Right renal cortex interstitium (tissue), 3 donors: ENCODE data around the gene SH3RF3. TPM values are rescaled to one million over a fixed set of nuclear protein-coding genes. Genes with fewer than 3 reads are reported as not detected.
"Not testable (repeated sequence)": the region's sequence is repeated elsewhere in the genome, so short reads cannot be mapped to it uniquely, and the experiment has no call there.

Experiments used
- DNase-seq, 3 donors: peaks; one replicate each; pipeline ENCODE4 v3.0.0-alpha.2; 2013; ENCODE audit warnings: low read depth in 3 of 3, low spot score in 2 of 3
- polyA plus RNA-seq, 3 donors: library from polyadenylated mRNA; unstranded; fragments of 120-200 nt; gene quantifications; one replicate each; pipeline ENCODE4 v1.2.1, GENCODE V29; 2013; ENCODE audit not compliant: insufficient read length in 3 of 3

Gene SH3RF3
- polyA plus RNA-seq, 3 donors, result 4.3 to 4.5 (median 4.3) TPM

- no peak for DNase-seq
Measured at GRCh38 chr2:109213646-109214433, 84.8 kb downstream of the SH3RF3 start.

DNA sequence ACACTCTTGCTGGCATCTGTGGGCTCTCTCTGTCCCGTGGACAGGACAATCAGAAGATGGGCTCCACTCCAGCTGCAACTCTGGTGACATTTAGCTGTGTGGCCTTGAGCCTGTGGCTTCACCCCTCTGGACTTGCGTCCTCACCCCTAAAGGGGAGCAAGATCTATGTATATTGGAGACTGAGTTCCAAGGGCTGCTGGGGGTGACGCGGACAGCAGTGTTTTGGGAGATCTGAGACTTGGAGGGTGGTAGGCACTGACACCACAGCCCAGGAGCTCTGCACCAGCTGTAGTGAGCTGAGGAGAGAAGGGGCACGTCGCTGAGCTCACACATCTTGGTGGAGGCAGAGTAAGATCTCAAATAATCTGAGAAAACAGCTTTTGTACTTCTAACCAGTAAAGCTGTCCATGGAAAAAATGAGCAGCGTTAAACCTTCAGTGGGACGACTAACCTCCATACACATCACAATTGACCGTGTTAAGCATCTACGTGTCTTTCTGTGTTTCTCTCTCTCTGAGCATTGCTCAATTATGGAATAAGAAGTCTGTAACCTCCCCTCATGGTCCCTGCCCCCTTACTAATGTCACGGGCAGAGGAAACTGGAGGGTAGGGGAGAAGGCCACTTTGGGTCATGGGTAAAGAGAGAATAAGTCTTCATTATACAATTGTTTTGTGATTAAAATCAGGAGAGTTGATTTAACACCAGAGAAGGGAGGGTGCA lies 85.8 kb downstream of the SH3RF3 start:
- no peak for DNase-seq

GRCh38 chr2:109215866-109216265 lies 86.9 kb downstream of the SH3RF3 start:
- DNase-seq, result no peak

DNA sequence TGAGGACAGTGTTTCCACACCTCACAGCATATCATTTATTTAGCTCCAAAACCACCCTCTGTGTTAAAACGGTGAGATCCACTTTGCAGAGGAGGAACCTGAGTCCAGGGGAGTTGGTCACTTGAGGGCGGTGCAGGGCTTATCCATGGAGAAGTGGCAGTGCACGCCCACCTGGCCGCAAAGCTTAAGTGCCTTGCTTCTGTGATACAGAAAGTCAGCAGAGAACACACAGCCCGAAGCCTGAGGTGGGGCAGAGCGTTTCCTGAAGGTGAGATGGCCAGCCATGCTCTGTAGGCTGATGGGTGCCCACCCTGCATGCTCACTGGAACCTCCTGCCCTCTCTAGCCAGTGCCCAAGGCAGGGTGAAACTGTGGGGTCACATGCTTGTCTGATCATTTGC lies 87.3 kb downstream of the SH3RF3 start:
- no peak for DNase-seq

DNA sequence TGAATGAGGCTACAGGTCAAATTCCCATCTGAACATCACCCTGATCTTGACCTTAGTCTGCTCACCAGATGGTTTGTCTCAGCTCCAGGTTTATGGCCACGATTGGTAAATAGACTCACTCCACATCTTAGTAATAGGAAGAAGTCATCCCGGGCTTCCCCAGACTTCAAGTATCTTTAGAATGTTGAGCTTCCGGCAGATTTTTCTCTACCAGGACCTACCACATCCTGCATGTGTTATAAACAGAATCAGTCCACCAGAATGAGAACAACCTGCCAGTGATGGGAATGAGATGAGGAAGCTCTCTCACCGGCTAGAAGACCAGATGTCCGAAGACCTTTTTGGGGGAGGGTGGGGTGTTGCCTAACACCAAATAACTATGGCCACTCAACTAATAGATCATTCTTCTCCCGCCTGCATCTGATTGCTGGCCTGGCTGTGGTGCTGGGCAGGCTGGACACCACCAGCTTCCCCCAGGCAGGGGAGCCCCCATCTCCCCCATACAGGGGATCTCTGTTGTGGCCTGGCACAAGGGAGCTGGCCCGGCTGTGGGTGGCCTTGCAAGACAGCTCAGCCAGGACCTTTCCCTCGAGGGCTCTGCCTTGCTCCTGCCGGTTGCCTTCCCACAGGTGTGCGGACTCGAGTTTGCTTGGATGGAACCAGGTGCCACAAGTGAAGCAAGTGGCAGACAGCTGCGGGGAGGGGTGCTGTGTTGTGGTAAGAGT lies 88.5 kb downstream of the SH3RF3 start:
- no peak for DNase-seq

- no peak for DNase-seq
Measured at GRCh38 chr2:109218087-109218791, 89.2 kb downstream of the SH3RF3 start.

- no peak for DNase-seq
Measured at GRCh38 chr2:109218792-109219126, 89.8 kb downstream of the SH3RF3 start.

DNA sequence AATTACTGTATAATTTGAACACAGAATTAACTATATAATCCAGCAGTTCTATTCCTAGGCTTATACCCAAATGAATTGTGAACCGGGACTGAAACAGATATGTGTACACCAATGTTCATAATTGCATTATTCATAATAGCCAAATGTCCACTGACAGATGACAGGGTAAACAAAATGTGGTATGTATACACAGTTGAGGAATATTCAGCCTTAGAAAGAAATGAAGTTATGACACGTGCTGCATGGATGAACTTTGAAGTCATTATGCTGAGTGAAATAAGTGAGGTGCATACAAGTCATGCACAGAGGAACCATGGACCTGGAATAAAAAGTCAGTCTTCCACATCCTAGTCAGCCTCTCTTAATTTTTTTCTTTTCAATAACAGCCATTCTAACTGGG lies 91.9 kb downstream of the SH3RF3 start:
- no peak for DNase-seq

GRCh38 chr2:109221316-109221715 lies 92.3 kb downstream of the SH3RF3 start:
- DNase-seq, result not testable (repeated sequence)

GRCh38 chr2:109222422-109222821 lies 93.4 kb downstream of the SH3RF3 start:
- DNase-seq, result no peak

DNA sequence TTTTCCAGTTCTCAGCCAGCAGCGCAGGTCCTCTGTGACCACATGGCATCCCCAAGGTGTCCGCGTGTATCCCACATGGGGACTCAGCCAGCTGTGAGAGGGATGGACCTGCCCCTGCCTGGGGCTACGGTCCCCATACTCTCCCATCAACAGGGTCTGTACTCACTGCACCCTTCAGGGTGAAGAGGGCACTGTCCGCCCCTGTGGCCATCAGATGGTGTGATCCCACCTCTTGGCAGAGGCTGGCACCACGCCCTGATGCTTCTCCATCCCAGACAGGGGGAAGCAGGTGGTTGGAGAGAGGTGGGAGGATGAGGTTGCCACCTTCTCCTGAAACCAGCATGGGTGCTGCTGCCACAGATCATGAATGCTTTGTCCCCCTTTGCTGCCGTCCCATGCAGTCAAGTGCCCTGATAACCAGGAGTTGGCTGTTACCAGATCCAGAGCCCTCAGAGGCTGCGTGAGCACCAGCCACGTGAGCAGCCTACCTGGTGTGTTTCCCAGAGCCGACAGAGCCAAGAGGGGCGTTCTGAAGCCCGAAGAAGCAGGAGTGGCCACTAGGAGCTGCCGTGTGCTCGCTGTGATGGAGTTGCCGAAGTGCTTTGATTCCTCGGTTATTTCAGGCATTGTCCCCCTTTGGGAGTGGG lies 93.9 kb downstream of the SH3RF3 start:
- no peak for DNase-seq

- no peak for DNase-seq
Measured at GRCh38 chr2:109223490-109223889, 94.5 kb downstream of the SH3RF3 start.

- DNase-seq, result not testable (repeated sequence)
Measured at GRCh38 chr2:109224341-109224740, 95.3 kb downstream of the SH3RF3 start.

DNA sequence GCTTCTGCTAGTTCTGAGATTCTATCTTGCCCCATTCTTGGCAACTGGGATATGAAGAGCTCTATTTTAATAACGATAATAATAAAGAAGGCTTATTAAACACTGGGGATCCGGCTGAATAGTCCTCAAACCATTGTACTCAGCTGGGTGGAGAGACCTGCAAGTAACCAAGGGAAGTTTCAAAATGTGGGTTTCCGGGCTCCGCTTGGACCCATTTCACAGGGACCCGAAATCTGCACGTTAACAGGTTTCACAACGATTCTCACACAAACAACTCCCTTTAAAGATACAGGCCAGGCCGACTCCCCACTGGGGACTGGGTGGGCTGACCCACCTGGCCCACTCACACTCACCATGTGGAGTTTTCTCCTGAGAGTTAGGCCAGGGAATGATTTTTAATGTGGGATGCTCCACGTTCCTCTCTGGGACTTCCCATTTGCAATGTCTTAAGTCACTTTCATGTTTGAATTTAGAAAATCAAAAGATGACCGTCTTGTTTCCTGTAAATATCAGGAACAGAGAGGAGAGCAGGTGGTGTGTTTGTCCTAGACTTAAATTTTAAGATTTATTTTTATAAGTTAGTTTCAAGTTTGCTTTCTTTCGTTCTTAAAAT lies 96.3 kb downstream of the SH3RF3 start:
- DNase-seq, result no peak

GRCh38 chr2:109226128-109226527 lies 97.1 kb downstream of the SH3RF3 start:
- no peak for DNase-seq

DNA sequence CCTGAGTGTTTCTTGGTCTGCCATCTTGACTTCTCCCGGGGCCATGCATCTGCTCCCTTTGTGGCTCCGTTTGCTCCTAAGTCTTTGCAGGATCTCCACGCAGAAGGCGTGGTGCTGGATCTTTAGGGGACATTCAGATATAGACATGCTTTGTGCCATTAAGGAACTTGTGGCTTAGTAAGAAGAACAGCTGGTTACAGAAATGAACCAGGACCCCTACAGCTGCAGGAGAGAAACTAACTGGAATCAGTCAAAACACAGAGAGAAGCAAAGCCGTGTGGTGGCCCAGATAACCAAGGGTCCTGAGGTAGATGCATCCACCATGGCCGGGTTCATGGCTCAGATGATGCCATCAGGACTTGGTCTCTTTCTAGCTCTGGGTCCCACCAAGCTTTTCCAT lies 97.6 kb downstream of the SH3RF3 start:
- no peak for DNase-seq

DNA sequence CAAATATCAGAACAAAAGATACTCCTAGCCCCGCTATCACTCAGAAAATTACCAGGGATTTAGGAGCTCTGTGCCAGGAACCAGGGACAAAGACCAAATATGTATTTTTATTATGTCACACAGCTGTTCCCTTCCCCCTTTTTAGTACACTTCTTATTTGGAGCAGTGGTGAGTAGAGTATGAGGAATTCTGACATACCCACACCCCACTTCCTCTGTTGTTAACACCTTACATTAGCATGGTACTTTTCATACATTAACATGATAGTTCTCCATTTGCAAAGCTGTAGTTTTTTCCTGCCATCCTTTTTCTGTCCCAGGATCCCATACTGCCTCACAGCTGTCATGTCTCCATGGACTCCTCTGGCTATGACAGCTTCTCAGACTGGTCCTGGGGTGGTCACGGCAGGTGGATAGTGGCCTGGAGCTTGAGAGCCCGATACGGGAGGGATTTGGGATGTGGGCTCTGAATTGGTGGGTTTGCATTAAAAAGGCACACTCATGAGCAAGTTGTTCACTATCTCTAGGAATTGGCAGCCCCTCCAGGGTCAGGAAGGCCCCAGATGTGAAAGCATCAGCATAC lies 100.2 kb downstream of the SH3RF3 start:
- no peak for DNase-seq

GRCh38 chr2:109230941-109231420 lies 102.0 kb downstream of the SH3RF3 start:
- no peak for DNase-seq

- no peak for DNase-seq
Measured at GRCh38 chr2:109231428-109231827, 102.4 kb downstream of the SH3RF3 start.
